Stimulated activated CD8-positive, alpha-beta memory T cell treated with anti-CD3 and anti-CD28 coated beads, Interleukin-15, amount 100 ng/mL, for 1 hour (primary cell): ENCODE data around the gene CPED1.
"Not testable (repeated sequence)": the region's sequence is repeated elsewhere in the genome, so short reads cannot be mapped to it uniquely, and the experiment has no call there.

Experiments used
- DNase-seq: peaks from one replicate; pipeline ENCODE4 v3.0.0-alpha.2; 2020; ENCODE audit warnings: low read depth

Gene CPED1

GRCh38 chr7:121020249-121020988 is 31.9 kb downstream of the CPED1 start:
- no peak for DNase-seq

- DNase-seq = no peak
Observed at GRCh38 chr7:121020989-121021969, 32.8 kb downstream of the CPED1 start.

GRCh38 chr7:121023194-121023593 is 34.7 kb downstream of the CPED1 start:
- DNase-seq = no peak

- no peak for DNase-seq
Observed at GRCh38 chr7:121023683-121024511, 35.4 kb downstream of the CPED1 start.

GRCh38 chr7:121024611-121025010 is 36.1 kb downstream of the CPED1 start:
- no peak for DNase-seq

GRCh38 chr7:121026159-121026558 is 37.6 kb downstream of the CPED1 start:
- DNase-seq = no peak

- no peak for DNase-seq
Observed at GRCh38 chr7:121026577-121027111, 38.1 kb downstream of the CPED1 start.

- no peak for DNase-seq
Observed at GRCh38 chr7:121027761-121028669, 39.5 kb downstream of the CPED1 start.

- DNase-seq = no peak
Observed at GRCh38 chr7:121029302-121029701, 40.8 kb downstream of the CPED1 start.

GRCh38 chr7:121030308-121030707 is 41.8 kb downstream of the CPED1 start:
- DNase-seq = no peak

- no peak for DNase-seq
Observed at GRCh38 chr7:121032645-121033460, 44.3 kb downstream of the CPED1 start.

- no peak for DNase-seq
Observed at GRCh38 chr7:121034929-121035328, 46.4 kb downstream of the CPED1 start.

- not testable (repeated sequence) for DNase-seq
Observed at GRCh38 chr7:121036776-121037175, 48.3 kb downstream of the CPED1 start.

- DNase-seq = not testable (repeated sequence)
Observed at GRCh38 chr7:121037329-121037728, 48.8 kb downstream of the CPED1 start.

- DNase-seq = no peak
Observed at GRCh38 chr7:121037957-121038716, 49.6 kb downstream of the CPED1 start.

- DNase-seq = no peak
Observed at GRCh38 chr7:121038717-121039509, 50.4 kb downstream of the CPED1 start.

GRCh38 chr7:121039510-121039822 is 51.0 kb downstream of the CPED1 start:
- no peak for DNase-seq

GRCh38 chr7:121039994-121040393 is 51.5 kb downstream of the CPED1 start:
- DNase-seq = no peak
